ENCODE results near the gene RPL15.

The RPL15 gene

DNA sequence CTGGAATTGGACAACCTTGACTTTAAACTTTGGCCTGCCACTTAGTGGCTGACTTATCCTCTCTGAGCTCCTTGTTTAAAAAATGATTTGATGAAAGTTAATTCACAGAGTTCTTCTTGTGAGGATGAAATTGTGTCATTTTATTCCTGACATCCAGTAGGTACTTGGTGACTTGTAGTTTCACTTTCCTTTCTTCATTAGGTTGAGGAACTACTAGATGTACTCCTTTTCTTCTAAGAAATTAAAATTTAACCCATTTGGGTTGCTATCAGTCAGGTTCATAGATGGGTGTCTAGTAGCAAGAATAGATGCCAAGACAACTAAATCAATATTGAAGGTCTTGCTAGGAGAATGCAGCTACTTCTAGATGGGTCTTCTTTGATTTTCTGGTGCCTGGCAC lies 33.4 kb downstream of the RPL15 start:
- TF ChIP-seq CTCF (IDR thresholded peaks at IDR 0.05; ENCODE audit: insufficient read depth, low read length): no peak
- no peak for TF ChIP-seq SPI1 (IDR thresholded peaks at IDR 0.05; ENCODE audit: borderline replicate concordance, low read depth)
- no peak for TF ChIP-seq POLR2AphosphoS5 (IDR thresholded peaks at IDR 0.05; ENCODE audit: low read depth)
- TF ChIP-seq GABPA (IDR thresholded peaks at IDR 0.05; ENCODE audit: low read depth): no peak
- TF ChIP-seq, protein P1, sequence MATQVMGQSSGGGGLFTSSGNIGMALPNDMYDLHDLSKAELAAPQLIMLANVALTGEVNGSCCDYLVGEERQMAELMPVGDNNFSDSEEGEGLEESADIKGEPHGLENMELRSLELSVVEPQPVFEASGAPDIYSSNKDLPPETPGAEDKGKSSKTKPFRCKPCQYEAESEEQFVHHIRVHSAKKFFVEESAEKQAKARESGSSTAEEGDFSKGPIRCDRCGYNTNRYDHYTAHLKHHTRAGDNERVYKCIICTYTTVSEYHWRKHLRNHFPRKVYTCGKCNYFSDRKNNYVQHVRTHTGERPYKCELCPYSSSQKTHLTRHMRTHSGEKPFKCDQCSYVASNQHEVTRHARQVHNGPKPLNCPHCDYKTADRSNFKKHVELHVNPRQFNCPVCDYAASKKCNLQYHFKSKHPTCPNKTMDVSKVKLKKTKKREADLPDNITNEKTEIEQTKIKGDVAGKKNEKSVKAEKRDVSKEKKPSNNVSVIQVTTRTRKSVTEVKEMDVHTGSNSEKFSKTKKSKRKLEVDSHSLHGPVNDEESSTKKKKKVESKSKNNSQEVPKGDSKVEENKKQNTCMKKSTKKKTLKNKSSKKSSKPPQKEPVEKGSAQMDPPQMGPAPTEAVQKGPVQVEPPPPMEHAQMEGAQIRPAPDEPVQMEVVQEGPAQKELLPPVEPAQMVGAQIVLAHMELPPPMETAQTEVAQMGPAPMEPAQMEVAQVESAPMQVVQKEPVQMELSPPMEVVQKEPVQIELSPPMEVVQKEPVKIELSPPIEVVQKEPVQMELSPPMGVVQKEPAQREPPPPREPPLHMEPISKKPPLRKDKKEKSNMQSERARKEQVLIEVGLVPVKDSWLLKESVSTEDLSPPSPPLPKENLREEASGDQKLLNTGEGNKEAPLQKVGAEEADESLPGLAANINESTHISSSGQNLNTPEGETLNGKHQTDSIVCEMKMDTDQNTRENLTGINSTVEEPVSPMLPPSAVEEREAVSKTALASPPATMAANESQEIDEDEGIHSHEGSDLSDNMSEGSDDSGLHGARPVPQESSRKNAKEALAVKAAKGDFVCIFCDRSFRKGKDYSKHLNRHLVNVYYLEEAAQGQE (IDR thresholded peaks at IDR 0.05; ENCODE audit: insufficient replicate concordance, low read depth): no peak
- no peak for DNase-seq (ENCODE audit: low read depth in 1 of 2, low spot score in 1 of 2)
- H3K27me3 ChIP-seq (ENCODE audit: insufficient read depth, poor library complexity, severe bottlenecking): no peaks in the 10 kb centered on the region
- H3K27ac ChIP-seq (replicated peaks): no peak overlapping the region
- H3K4me3 ChIP-seq (replicated peaks; ENCODE audit: insufficient read depth, low read length): no peak overlapping the region

DNA sequence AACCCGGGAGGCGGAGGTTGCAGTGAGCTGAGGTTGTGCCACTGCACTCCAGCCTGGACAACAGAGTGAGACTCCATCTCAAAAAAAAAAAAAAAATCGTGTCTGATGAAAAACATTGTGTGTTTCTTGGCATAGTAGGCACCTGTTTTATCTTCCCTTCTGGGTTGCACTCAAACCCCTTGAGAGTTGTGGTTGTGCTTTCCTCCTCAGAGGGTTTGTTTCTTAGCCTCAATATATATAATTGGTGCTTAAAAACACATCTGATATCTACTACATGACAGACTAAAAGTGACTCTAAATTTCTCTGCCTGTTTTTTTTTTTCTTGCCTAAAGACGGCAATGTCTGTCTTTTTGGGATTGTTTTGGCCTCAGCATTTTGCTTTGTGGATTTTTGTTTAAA lies 35.7 kb downstream of the RPL15 start:
- DNase-seq (ENCODE audit: low read depth in 1 of 2, low spot score in 1 of 2): no peak
- H3K4me3 ChIP-seq (replicated peaks; ENCODE audit: insufficient read depth, low read length): no peak overlapping the region
- no peaks in the 10 kb centered on the region for H3K27me3 ChIP-seq (ENCODE audit: insufficient read depth, poor library complexity, severe bottlenecking)
- no peak overlapping the region for H3K27ac ChIP-seq (replicated peaks)
- TF ChIP-seq GABPA (IDR thresholded peaks at IDR 0.05; ENCODE audit: low read depth) (no peak), POLR2AphosphoS5 (IDR thresholded peaks at IDR 0.05; ENCODE audit: low read depth) (no peak), CTCF (IDR thresholded peaks at IDR 0.05; ENCODE audit: insufficient read depth, low read length) (no peak), SPI1 (IDR thresholded peaks at IDR 0.05; ENCODE audit: borderline replicate concordance, low read depth) (no peak)
- TF ChIP-seq, protein P1 (IDR thresholded peaks at IDR 0.05; ENCODE audit: insufficient replicate concordance, low read depth): no peak

DNA sequence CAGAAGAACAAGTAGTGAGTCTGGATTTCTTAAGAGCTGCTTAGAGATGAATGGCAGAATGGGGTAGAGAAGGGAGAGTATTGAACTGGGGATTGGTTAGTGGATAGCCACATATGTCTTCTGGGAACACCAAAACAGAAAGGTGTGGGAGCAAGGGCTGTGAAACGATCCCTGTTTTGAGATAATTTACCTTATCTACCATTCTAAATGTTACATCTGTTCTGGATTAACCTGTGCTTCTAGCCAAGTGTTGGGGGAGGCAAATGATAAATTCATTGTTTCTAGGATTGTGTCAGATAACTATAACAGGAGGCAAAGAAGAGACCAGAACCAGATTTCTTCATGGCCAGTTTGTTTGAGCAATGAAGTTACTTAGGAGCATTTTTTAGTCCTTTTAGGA lies 36.6 kb downstream of the RPL15 start:
- Histone ChIP-seq H3K27ac (replicated peaks) (no peak overlapping the region), H3K4me3 (replicated peaks; ENCODE audit: insufficient read depth, low read length) (no peak overlapping the region), H3K27me3 (ENCODE audit: insufficient read depth, poor library complexity, severe bottlenecking) (no peaks in the 10 kb centered on the region)
- no peak for TF ChIP-seq POLR2AphosphoS5 (IDR thresholded peaks at IDR 0.05; ENCODE audit: low read depth)
- TF ChIP-seq CTCF (IDR thresholded peaks at IDR 0.05; ENCODE audit: insufficient read depth, low read length): no peak
- TF ChIP-seq GABPA (IDR thresholded peaks at IDR 0.05; ENCODE audit: low read depth): no peak
- TF ChIP-seq, protein P1 (IDR thresholded peaks at IDR 0.05; ENCODE audit: insufficient replicate concordance, low read depth): no peak
- no peak for TF ChIP-seq SPI1 (IDR thresholded peaks at IDR 0.05; ENCODE audit: borderline replicate concordance, low read depth)
- DNase-seq (ENCODE audit: low read depth in 1 of 2, low spot score in 1 of 2): no peak

All from HL-60 (cell line).